NCI-H82 treated with DMSO at 0.1 percent for 48 hours (cell line): ENCODE results near the gene UBE4A.

Source experiments
- DNase-seq: peaks from one replicate; lab custom pipeline; 2025; ENCODE audit not compliant: unreplicated experiment; lab: John Stamatoyannopoulos, UW

Gene UBE4A

DNA sequence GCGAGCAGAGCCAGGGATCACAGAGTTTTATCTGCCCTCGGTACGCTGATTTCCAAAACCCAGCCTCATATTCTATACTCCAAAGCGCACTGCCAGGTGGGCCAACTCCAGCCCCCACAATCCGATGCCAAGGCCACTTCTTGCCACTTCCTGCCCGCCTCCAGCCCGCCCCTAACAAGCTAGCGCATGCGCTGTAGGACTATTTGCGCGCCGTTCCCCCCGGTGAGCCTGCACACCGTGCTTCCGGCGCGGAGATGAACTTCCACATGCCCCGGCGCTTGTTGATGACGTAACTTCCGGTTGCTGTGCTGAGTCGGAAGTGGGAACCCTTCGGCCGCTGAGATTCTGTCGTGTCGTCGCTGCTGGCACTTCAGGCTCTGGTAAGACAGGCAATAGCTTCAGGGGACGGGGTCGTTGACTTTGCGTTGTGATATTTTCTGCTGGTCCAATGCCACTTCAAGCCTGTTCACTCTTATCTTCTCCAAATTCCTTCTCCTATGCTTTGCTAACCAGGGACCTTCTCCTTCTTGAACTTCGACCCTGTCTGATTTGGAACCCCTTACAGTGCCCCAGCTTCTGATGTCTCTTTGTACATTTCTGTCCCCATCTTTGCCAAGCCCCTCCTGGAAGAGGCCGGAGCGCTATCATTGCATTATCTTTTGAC, at the start of gene UBE4A:
TSS of gene UBE4A (plus strand) at position 306 of the 664 bp plus-strand sequence. CDS start 5,481 bp downstream, outside the sequence.
- peak; percentile 64 for DNase-seq

GRCh38 chr11:118310271-118310670, 49.1 kb upstream of the UBE4A start:
- DNase-seq, result no peak

DNA sequence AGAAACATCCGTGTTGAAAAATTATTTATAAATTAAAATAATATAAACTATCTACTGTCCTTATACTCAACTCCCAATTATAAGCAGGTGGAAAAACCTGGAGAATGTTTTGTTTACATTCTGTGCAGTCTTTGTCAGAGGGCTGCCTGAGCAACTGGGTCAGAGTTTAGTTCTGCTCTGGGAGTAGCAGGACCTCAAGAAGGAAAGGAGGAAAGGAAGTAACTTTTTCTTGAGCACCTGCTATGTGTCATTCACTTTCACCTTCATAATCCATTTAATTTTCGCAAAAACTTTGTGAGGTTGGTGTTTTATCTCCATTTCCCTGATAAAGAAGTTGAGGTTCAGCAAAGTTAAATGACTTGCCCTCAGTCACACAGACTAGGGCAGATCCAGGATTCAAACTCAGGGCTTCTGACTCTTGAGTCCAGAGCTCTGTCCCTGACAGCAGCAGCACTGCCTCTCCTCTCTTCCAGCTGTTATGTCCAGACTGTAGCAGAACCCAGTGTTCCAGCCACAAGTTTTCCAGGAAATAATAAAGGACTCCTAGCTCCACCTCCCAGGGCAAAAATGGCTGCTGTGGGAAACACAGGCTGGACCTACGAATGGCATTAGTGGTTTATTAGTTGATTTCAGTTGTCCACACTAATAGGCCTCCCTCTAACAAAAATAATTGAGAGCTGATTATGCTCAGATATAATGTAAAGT, 48.5 kb upstream of the UBE4A start:
- no peak for DNase-seq

GRCh38 chr11:118311518-118311917, 47.9 kb upstream of the UBE4A start:
- no peak for DNase-seq

GRCh38 chr11:118312328-118312727, 47.1 kb upstream of the UBE4A start:
- DNase-seq, result no peak

- DNase-seq, result peak; percentile 25
Observed at GRCh38 chr11:118313242-118313641, 46.2 kb upstream of the UBE4A start.

- no peak for DNase-seq
Observed at GRCh38 chr11:118314988-118315411, 44.4 kb upstream of the UBE4A start.

DNA sequence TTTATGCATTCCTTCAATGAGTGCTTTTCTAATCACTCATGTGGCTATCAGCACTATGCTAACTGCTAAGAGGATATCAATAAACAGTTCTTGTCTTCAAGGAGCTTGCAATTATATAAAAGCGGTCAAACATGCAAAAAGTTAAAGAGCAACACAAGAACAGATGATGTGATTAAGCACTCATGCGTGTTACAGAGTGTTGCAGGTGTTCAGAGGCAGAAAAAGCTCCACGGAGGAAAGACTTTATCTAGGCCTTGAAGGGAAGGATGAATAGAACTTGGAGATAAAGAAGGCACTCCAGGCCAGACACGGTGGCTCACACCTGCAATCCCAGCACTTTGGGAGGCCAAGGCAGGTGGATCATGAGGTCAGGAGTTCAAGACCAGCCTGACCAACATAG, 41.3 kb upstream of the UBE4A start:
- no peak for DNase-seq

DNA sequence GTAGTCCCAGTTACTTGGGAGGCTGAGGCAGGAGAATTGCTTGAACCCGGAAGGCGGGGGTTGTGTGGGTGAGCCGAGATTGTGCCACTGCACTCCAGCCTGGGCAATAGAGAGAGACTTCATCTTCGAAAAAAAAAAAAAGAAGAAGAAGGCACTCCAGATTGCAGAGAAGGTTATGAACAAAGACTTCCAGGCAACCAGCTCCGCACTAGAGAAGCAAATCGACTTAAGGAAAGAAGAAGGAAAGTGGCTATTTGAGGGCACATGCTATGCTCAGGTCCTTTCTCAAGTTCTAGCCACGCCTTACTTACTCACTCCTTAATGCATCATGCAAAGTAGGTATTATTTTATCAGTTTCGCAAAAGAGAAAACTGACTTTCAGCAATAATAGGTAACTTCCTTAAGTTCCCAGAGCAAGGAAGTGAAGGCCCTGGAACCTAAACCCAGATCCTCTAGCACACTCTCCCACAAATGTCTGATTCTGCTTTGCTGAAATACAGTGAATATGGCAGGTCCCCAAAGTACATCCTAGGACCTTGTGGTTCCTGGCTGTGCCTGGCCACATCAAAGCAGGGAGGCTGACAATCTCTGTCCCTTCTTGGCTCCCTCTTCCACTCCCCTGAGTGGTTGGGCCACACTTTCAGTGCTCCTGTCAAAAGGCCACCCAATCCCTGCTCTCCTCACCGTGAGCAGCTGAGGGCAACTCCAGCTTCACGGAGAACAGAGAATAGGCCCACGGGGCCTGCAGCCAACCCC, 40.6 kb upstream of the UBE4A start:
- no peak for DNase-seq

- no peak for DNase-seq
Observed at GRCh38 chr11:118319337-118319707, 40.1 kb upstream of the UBE4A start.

DNA sequence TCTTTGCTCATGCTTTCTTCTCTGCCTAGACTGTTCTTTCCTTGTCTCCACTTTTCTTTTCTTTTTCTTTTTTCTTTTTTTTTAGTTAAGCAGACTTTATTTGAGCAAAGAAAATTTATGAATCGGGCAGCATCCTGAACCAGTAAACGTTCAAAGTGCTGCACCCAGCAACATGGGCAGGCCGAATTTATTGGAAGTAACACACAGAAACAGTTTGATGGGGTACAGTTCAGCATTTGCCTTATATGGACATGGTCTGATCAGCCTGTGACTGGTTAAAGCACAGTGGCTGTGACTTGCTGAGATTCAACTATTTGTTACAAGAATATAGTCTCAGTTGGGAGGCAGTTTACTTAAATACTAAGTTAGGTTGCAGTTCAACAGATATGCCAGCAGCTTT, 38.9 kb upstream of the UBE4A start:
- no peak for DNase-seq

DNA sequence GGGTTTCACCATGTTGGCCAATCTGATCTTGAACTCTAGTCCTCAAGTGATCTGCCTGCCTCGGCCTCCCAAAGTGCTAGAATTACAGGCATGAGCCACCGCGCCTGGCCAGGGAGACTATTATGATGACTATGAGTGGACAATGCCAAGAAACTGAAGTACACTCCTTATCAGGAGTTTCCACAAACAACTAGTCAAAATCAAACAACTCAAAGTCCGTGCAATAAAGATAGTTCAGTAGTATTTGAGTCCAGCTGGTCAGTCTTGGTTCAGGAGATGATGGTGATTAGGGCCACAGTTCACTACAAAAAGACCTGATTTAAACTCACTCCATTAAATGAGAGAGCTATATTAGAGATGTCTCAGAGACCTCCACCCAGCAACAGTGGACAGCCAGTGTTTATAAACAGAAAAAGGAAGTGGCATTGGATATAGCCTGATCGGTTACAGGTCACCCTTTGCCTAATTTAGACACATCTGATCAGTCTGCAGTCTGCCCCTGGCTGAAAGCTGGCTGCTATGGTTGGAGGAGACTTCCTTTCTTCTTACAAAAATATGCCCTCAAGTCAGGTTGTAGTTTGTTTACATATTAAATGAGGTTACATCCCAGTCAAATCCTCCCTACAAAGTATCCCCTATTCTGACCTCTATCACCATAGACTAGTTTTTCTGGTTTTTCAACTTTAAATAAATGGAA, 37.9 kb upstream of the UBE4A start:
- DNase-seq, result no peak

GRCh38 chr11:118322721-118323120, 36.7 kb upstream of the UBE4A start:
- DNase-seq, result no peak

- DNase-seq, result no peak
Observed at GRCh38 chr11:118325283-118325682, 34.1 kb upstream of the UBE4A start.

DNA sequence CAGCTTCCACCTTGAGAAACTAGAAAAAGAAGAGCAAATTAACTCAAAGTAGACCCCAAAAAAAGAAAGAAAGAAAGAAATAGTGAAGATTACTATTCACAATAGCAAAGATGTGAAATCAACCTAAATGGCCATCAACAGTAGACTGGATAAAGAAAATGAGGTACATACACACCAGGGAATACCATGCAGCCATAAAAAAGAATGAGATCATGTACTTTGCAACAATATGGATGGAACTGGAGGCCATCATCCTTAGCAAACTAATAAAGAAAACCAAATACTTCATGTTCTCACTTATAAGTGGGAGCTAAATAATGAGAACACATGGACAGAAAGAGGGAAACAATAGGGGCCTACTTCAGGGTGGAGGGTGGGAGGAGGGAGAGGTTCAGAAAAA, 30.7 kb upstream of the UBE4A start:
- no peak for DNase-seq

- DNase-seq, result no peak
Observed at GRCh38 chr11:118334745-118335144, 24.7 kb upstream of the UBE4A start.

DNA sequence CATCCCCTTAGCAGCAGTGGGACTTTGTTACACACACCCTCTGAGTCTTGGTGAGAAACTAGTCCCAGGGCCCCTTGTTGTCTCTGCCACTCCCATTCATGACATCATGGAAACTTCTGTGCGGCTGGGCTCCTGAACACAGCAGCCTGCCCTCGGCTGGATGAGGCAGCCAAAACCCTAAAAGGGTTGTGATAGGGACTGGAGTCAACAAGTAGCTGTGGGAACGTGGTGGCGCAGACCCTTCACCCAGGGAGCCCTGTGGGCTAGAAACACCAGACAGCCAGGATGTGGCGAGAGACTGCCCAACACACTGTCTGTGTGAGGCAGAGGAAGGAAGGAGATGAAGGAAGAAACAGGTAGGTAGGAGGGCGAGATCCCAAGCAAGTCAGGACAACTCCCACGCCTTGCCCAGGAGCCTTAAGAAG, 20.8 kb upstream of the UBE4A start:
- no peak for DNase-seq

- DNase-seq, result no peak
Observed at GRCh38 chr11:118339281-118339961, 20.0 kb upstream of the UBE4A start.

- DNase-seq, result no peak
Observed at GRCh38 chr11:118340449-118340848, 19.0 kb upstream of the UBE4A start.

DNA sequence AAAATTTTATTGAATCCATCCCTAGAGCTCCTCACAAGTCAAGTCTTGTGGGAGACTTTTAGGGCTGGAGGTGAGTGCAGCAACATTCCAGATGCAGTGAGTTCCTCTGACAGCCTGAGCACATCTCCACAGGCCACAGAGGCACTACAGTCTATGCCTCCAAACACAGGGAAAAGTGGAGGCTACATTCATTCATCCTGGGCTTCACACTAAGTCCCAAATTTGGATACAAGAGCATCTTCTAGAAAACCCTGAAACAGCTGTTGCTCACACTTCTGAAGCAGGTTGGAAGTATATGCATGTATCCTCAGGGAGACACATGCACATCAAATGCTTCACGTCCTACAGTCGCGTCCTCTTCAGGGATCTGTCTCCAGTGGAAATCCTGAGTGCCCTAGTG, 18.1 kb upstream of the UBE4A start:
- DNase-seq, result no peak
